ENCODE data around the gene JCHAIN.

JCHAIN gene

DNA sequence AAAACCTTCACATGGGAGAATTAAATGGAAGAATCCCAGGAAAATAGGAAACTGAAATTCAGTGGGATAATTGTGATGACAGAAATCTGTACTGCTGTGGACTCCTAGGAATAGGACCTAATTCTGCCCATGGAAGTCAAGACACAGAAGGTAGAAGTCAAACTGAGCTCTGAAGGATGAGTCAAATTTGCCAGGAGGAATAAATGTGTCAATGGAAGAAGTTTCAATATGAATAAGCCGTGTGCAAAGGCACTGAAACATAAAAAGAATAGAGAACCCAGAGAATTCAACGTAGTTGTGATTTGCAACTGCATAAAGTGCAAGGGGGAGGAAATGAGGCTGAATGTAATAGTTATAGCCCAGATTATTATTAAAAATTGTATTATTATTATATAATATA lies 26.1 kb downstream of the JCHAIN start:
- DNase-seq (ENCODE audit: low read depth in 2 of 2) = no peak

DNA sequence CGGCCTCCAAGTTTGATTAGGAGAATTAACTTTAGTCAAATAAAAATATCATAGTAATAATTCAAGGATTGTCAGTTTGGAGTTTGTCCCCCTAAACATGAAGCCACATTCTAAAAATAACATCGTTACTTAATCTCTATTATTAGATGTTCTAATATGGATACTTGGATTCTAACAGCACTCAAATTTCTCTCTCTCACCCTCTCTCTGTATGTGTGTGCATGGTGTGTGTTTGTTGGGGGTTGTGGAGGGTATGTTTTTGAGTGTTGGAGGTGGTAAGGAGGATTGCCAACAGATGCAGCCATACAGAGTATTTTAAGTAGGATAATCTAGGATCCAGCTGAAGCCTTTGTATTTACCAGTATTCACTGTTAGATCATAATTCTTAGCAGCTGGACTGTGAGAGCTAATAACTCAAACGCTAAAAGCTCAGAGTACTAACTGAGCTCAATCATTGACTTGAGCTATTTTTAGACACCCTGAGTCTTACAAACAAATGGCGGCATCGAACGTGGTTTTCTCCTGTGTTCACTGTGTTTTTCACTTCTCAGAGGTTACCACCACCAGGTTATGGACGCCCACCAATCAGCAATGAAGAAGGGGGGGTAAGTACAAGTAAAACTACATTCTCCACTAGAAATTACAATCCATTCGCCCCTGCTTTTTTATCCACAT lies 28.9 kb downstream of the JCHAIN start:
- DNase-seq (ENCODE audit: low read depth in 2 of 2) = no peak

DNA sequence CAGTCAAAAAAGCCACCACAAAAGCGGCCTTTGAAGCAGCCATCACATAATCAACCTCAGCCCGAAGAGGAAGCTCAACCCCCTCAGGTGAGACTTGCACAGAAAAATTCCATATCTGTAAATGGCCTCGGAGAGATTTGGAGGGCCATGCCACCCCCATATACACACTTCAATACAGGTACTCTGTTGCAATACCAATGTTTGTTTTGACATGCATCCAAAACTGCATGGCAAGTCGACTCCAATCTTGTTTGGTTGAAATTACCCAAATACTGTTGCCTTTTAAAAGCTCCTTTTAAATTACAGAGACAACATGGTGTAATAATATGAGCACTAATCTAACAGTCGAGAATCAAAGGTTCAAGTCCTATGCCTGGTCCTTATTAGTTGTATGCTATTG lies 31.8 kb downstream of the JCHAIN start:
- no peak for DNase-seq (ENCODE audit: low read depth in 2 of 2)

DNA sequence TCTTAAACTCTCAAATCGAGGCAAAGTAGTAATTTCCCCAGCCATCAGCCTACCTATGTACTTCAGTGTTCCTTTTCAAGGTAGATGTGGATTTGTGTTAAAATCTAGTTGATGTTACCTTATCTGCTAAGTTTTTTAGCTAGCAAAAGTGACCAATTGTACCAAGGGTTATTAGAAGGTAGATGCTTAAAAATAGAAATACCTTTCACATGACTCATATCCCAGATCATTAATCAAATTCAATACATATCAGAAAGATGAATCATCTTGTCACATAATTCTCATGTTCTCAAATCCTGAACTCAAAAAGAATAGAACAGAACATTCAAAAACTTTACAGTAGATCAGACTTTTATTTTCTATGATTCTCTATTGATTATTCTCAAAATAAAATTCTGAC lies 34.3 kb downstream of the JCHAIN start:
- no peak for DNase-seq (ENCODE audit: low read depth in 2 of 2)

DNA sequence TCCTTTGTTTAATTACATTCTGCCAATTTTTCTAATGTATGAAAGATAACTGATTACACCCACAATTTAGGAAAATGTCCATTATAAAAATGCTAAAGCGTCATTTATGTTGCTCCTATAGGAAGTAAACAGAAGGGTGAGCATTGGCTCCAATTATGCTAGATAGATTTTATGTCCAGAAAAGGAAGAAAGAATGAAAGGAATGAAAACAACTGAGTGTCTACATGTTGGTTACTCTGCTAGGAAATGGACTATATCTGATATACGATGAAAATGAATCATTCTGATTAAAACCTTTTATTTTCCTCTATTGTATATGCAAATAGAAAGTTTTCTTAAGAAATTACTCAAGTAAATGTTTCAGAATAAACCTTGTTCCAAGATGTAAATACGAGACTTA lies 36.1 kb downstream of the JCHAIN start:
- DNase-seq (ENCODE audit: low read depth in 2 of 2) = no peak

DNA sequence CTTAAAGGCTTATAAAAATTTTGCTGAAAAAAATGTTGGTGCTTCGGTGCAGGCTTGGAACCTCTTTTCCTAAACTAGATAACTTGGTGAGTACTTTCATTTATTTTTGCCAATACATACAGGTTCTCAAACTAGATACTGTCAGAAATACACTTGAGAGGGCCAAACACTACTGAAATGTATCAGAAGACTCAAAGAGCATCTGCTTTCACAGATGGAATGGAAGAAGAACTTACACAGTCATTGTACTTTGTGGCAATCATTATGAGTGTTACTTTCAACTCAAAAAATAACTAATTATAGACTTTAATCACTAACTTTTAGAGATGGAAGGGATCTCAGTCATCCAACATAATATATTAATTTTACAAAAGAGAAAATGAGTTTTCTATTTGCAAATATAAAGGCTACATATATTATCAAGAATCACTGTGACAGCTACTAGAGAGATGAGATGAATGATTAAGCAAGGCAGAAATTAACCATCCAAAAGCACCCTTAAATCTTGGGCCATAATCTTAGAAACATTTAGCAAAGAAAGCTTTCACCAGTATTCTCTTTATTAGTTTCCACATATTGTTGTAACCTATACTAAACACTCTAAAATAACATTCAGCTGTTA lies 36.7 kb downstream of the JCHAIN start:
- no peak for DNase-seq (ENCODE audit: low read depth in 2 of 2)

DNA sequence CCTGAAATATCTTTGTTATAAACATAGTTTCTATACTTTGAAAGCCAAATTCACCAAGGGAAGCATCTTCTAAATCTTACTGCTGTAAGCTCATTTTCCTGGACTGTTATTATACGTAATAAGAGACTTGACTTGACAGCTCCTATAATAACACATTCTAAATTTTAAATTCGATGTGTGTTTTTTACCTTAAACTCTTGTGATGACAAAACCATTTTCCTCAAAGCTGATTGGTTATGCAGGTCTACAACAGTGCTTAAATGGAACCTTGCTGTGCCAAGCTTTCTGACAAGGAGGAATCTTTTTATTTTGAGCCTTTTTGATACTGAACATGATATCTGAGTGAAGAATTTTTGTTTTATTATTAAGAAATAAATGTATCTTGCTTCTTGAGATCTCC lies 37.9 kb downstream of the JCHAIN start, which contains the start of gene ENAM:
ENAM (plus strand) TSS at position 301 of the 400 bp plus-strand sequence. CDS start 757 bp downstream, outside the sequence.
- DNase-seq (ENCODE audit: low read depth in 2 of 2) = no peak

DNA sequence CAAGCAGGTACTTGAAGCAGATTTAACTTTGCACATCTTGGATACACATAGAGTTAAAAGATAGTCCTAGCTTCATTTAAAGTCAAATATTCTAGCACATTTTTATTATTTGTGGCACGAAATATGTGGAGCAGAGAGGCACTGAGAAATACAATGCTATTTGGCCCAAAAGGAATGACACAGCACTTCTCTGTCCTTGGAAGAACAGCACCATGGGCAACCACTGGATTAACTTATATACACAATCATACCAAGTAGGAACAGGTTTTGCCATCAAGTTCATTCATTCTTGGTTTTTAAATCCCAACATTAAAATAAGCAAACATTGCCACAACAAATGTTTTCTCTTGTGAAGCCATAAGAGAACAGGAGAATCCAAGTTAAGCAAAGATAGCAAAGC lies 38.7 kb downstream of the JCHAIN start:
- DNase-seq (ENCODE audit: low read depth in 2 of 2) = no peak

DNA sequence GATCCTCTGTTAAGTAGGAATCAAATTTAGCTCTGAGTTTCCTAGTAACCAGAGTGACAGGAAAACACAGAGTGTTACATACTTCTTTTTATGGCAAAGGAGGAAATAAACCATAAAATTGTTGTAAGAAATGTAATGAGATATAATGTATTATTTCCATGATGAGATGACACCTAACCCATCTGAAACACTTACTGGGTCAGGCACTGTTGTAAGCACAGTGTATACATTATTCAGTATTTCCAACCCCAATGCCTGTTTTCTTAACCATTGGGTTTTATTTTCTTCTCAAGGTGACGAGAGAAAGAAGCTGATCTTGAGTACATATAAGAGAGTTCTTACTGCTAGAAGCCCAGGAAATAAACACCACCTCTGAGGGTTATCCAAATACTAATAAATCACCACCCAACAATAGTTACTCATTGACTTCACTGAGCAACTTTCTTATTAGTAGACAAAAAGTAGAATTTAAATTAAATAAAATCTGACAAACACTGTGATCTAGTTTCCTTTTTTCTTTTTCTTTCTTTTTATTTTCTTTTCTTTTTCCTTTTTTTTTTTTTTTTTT lies 42.0 kb downstream of the JCHAIN start:
- no peak for DNase-seq (ENCODE audit: low read depth in 2 of 2)

DNA sequence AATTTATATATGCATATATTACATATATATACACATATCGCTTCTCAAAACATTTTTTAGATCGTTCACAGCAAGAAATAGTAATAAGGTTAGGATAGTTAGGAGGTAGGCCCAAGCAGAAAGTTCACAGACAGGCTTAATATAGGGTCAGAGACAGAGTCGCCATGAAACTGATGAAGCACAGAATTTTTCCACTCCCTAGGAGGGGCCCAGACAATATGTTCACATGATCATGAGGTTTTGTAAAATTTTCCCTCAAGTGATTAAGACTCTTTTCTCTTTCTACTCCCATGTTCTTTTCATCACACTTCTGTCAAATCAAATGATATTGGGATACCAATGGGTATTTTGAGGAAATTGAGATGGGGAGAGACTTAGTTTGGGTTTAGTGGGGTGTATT lies 43.0 kb downstream of the JCHAIN start:
- no peak for DNase-seq (ENCODE audit: low read depth in 2 of 2)

DNA sequence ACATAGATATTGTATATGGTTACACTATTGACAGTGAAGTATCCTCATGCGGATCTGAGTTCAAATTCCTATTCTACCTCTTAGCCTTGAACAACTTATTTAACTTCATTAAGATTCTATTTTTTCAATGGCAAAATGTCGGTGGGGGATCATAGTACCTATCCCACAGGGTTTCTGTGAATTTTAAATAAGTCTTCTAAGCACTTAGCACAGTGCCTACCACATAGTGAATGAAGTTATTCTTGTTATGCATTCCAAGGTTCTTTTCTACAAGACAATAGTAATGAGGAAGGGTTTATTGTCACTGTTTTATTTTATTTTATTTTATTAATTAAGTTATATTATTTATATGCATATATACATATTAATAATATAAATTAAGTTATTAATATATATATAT lies 46.5 kb downstream of the JCHAIN start:
- DNase-seq (ENCODE audit: low read depth in 2 of 2) = no peak

DNA sequence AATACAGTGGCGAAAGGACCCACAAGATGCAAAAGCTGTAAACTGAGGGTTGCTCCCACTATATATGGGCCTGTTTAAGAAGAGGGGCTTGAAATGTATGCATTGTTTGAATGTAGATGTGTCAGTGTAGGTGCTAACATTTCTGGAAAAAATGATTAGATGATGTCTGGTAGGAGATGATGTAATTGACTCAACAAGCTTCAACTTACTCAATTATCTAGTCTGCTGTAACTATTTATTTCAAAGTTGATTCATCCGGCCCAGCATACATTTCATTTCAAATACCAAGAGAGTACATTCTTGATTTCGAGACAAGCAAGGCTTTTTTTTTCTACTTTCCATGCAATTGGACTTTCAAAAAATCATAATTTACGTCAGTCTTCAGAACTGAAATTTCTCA lies 47.0 kb downstream of the JCHAIN start:
- no peak for DNase-seq (ENCODE audit: low read depth in 2 of 2)

DNA sequence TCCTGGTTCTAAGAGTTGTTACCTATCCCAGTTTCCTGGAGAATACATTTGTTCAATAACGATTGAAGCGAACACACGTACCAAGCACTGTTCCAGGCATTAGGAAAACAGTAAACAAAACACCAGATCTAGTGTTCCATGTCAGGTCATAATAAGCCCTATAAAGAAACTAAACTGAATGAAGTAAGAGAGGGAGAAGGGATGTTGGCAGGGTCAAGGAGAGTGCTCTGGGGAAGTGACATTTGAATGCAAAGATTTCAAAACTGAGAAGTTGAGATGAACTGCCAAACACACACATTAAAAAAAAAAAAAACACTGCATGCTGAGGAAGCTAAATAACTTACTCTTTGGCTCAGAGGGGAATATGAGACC lies 52.1 kb downstream of the JCHAIN start:
- DNase-seq (ENCODE audit: low read depth in 2 of 2) = no peak

DNA sequence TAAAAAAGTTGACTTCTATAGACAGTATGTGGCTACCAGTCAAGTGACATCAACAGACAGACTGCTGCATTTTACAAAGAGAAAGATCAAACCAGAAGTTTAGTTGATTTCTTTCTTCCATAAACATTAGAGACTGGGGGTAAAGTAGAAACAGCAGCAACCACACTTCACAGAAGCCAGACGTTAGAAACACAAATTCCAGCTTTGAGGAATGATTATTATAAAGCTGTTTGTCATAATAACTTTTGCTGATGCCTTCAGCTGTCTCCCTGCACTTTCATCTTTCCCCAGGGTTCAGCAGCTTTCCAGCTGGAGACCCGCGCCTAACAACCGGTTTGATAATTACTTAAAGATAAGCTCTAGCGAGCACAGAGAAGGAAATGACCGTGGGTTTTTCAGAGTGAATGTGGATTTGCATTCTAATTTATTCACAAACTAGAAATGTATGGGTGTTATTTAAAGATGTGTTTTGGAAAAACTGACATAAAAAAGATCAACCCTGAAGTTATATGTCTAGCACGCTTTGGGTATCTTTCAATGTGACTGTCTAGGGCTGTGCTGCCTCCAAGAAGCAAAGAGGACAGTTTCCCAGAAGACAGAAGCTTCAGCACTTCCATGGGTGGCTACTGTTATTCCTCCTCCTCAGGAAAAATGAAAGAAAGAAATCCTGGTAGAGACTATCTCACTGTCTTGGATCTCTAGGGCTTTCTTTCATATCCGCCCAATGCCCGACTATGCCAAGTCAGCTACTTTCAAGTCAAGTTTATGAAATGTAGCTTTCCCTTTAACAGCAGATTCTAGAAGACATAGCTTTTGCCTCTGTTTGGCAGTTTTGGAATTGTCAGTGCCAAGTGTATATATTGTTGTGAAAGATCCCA lies 52.8 kb downstream of the JCHAIN start:
- DNase-seq (ENCODE audit: low read depth in 2 of 2) = no peak

DNA sequence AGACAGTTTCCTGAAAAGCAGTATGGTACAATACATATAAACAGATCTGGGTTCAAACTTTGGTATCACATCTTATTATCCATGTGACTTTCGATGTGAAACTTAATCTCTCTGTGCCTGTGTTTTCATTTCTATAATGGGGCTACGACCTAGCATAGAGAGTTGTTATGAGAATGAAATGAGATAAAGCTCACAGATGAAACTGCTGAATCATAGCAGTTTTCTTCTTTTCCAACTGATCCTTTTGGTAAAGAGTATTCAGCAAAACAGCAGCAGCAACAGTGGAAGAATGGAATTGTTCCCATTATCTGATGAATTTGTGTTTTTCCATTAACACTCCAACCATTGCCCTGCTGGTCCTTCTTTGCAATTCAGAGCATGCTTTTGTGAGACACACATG lies 58.0 kb downstream of the JCHAIN start:
- DNase-seq (ENCODE audit: low read depth in 2 of 2) = no peak

DNA sequence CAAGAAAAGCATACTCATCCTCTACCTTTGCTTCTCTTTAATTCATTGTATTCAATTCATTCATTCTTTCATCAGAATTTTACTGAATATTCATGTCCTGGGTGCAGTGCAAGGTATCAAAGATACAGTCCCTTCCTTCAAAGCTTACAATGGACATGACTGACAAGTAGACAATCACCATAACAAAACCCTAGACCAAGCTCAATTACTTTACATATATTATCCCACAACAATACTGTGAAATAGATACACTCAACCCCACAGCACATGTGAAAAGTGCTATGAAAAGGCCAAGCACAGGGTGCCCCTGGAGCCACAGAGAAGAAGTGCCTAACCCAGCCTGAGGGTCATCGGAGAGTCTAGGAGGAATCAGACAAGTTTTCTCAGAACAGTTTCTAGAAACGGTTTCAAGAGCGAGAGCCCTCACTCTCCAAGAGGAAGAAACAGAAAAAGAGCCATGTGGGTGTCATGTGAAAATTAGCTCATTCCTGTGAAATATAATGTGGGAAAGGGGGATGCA lies 58.9 kb downstream of the JCHAIN start:
- no peak for DNase-seq (ENCODE audit: low read depth in 2 of 2)

DNA sequence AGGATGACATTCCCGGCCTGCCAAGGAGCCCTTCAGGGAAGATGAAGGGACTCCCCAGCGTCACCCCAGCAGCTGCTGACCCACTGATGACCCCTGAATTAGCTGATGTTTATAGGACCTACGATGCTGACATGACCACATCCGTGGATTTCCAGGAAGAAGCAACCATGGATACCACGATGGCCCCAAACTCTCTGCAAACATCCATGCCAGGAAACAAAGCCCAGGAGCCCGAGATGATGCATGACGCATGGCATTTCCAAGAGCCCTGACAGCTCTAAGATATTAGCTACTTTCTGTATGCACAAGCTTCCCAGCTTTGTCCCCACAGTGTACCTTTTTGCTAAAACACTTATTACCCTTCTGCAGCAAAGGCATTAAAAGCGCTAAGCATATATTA lies 59.8 kb downstream of the JCHAIN start:
- DNase-seq (ENCODE audit: low read depth in 2 of 2) = no peak
